Activated CD4-positive, alpha-beta T cell treated with anti-CD3 and anti-CD28 coated beads, Interleukin-2, amount 50 U/mL, for 4 hours (primary cell): ENCODE results near the gene PLCL2.

ENCODE experiments used
- DNase-seq, 2 experiments: peaks; one replicate each; pipeline ENCODE4 v3.0.0-alpha.2; 2020

The PLCL2 gene

DNA sequence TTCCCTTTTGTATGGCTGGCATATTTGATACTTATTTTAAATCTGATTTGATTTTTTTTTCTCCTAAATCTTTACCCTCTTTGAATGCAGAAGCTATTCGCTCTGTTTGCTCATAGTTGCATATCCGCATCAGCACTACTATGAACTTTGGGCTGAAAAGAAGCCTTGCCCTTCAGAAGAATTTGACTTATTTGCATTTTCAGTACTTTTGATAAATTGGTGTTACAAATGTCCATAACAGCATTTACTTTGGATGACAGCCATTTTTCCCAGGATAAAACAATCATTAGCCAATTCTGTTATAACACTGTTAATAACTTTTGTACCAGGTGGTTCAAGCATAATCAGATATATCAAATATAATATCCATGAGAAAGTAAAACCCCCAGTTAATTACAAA, 129.5 kb downstream of the PLCL2 start:
- no peak for DNase-seq

- no peak for DNase-seq
Measured at GRCh38 chr3:17014709-17015108, 130.0 kb downstream of the PLCL2 start.

DNA sequence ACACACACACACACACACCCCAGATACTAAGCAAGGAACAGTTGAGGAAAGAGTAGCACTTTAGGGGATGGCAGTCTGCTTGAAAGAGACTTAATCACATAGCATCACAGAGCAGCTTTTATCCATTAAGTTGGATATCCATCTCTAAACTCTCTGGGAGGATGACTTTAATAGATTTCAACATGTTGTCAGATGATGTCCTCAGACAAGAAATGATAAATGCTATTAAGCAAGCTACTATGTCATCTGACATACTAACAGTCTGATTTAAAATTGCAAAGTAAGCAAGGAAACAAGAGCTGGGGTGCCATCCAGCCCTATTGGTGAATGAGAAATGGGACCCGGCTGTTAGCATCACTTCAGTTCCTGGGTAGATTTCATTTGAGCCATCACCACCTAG, 136.9 kb downstream of the PLCL2 start:
- DNase-seq, result no peak

DNA sequence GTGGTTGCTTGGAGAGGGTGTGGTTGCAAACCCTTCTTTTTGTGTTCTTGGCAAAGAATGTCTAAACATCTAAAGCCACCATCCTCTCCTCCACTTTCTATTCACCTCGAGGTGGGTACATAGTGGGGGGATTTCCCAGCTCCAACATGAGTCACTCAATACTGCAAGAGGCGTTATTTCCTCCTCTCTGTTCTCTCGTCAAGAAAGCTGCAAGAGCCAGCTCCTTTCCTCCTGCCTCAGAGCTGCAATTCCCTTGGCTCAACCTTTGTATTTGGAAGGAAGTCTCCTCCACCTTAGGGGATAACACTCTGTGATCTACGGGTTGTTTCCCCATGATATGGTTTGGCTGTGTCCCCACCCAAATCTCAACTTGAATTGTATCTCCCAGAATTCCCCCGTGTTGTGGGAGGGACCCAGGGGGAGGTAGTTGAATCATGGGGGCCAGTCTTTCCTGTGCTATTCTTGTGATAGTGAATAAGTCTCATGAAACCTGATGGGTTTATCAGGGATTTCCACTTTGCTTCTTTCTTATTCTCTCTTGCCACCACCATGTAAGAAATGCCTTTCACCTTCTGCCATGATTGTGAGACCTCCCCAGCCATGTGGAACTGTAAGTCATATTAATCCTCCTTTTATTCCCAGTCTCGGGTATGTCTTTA, 138.4 kb downstream of the PLCL2 start:
- DNase-seq, result peak; percentile 43 to 46

GRCh38 chr3:17025594-17026139, 140.9 kb downstream of the PLCL2 start:
- DNase-seq, result peak; percentile 16 to 26

- DNase-seq, result no peak
Measured at GRCh38 chr3:17027318-17027717, 142.6 kb downstream of the PLCL2 start.

GRCh38 chr3:17028363-17028762, 143.6 kb downstream of the PLCL2 start:
- DNase-seq, result no peak

- DNase-seq, result no peak
Measured at GRCh38 chr3:17030438-17030837, 145.7 kb downstream of the PLCL2 start.

DNA sequence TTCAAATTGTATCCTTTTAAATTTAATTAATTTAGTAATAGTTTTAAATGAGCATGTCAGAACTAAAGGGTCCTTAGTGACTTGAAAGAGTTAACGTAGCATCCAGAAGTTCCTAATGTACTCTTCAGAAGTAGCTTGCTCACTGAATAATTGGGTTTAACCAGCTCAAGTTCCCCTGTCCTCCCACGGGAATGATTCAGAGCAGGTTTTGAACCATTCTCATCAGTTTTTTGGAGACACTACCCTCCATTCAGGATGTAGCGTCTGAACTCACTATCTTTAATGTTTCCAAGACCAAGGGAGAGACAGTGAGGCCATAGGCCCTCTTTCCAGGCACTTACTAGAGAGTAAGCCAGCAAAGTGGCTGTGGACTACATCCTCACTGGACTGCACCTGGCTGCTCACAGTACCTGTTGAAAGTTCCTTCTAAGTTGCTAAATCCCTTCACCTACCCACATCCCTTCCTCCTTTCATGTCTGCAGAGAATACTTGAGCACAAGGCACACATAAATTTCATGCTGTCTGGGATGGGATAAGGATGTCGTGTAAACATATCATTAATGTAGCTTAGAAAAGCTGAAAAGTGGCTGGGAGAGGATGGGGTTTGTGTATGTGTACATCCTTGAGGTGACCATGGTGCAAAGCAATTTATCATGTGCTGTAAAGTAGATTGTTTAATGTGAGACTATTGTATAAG, 146.3 kb downstream of the PLCL2 start:
- no peak for DNase-seq

- no peak for DNase-seq
Measured at GRCh38 chr3:17032407-17033034, 147.8 kb downstream of the PLCL2 start.

GRCh38 chr3:17033516-17034168, 148.9 kb downstream of the PLCL2 start:
- no peak for DNase-seq

- DNase-seq, result no peak
Measured at GRCh38 chr3:17035033-17035432, 150.3 kb downstream of the PLCL2 start.

GRCh38 chr3:17035966-17036365, 151.2 kb downstream of the PLCL2 start:
- no peak for DNase-seq

DNA sequence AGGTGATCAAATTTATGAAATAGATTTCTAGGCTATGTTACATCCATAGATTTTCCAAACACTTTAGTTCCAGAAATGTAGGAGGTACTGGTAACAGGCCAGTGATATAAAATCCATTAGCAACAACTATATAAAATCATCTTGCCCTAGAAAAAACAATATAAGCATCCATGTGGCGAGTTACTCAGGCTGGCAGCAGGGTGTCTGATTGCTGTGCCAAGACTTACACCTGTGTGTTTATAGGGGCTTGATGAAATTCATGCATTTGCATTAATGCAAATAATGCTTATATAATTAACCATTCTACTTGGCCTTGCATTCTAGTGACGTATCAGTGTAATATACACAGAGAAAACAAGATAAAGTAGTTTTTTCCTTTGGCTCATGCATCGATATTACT, 153.4 kb downstream of the PLCL2 start:
- no peak for DNase-seq

DNA sequence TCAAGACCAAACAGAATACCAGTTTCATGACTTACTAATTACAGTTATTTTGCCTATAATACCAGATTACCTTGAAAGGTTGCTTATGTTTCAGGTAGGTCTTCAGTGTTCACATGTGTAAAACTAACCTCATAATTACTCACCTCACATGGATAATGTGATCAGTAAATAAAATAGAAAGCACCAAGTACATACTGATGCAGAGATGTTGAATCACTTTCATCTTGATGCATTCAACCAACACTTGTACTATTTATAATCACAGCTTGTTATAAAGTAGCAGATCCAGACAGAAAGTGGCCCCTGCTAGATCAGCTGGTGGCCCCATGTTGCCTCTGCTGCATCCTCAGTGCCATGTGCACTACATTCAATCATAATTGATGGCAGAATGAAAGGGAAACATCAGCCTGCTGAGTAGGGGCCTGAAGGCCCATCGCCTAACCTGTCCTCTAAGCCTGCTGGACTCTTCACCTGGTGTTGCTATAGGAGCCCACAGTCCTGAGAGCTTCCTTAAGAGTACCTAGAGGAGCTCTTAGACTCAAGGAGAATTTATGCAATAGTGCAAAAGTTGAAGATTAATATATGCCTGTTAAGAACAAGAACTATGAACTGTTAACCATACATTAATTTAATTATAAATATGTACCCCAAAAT, 154.3 kb downstream of the PLCL2 start:
- no peak for DNase-seq

DNA sequence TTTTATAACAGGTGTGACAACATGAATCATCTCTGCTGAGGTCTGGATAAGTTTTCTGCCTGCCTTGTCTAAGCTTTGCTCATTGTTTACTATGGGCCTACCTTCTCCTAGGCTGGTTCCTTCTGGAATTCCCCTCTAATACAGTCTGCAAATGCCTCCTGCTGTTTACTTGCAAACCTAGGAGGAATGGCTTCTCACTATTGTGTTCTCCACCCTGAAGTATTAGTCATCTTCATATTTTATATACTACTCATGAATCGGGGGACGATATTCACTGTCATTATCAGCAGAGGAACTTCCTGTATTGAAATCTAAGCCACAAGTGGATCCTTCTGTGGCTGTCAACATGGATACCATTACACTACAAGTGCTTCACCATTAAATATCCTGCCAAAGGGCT, 154.8 kb downstream of the PLCL2 start:
- no peak for DNase-seq

- DNase-seq, result no peak
Measured at GRCh38 chr3:17040322-17040989, 155.7 kb downstream of the PLCL2 start.

GRCh38 chr3:17040990-17041377, 156.2 kb downstream of the PLCL2 start:
- DNase-seq, result no peak

DNA sequence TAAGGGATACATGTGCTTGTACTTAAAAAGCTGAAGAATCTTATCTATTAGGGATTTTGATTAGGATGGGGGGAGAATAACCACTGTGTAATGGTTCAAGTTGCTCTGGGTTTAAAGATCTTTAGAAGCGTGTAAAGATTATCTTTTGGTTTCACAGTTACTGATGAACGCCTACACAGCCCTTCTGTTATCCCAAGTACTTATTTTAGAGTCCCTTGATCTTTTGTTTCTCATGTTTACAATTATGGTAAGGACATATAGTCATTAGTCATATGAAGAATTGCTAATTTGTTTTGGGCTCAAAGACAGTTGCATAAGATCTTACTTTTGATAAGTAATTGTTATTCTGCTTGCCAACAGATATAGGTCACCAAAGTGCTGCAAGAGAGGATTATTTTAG, 160.1 kb downstream of the PLCL2 start:
- DNase-seq, result no peak

GRCh38 chr3:17045705-17046104, 160.9 kb downstream of the PLCL2 start:
- no peak for DNase-seq

- no peak for DNase-seq
Measured at GRCh38 chr3:17046623-17047022, 161.9 kb downstream of the PLCL2 start.

DNA sequence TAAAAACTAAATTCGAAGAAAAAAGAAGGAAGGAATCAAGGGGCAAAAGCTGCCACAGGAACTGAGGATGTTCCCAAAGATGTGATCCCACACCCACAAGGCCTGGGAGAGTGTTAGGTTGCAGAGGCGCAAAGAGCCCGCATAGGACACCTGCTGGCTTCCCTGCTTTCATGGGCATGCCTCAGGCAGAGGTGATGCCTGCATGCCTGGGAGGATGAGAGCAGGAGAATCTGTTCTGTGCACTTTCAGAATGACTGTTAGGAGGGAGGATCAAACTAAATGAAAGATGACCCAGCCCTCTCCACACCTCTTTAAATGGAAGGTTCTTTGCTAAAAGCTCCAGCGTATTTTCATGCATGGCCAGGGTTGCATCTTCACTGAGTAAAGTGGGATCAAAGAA, 162.4 kb downstream of the PLCL2 start:
- DNase-seq, result no peak
